GM18519 (cell line): ENCODE measurements around the gene SLC44A2.
"Not testable (repeated sequence)": the region's sequence is repeated elsewhere in the genome, so short reads cannot be mapped to it uniquely, and the experiment has no call there.

ENCODE experiments used
- ATAC-seq: cut with Tn5 transposase; IDR thresholded peaks from one replicate; pipeline ENCODE4 v1.9.1; 2021; ENCODE audit warnings: mild to moderate bottlenecking, moderate library complexity; ENCODE audit not compliant: unreplicated experiment, low FRiP score

Gene SLC44A2

DNA sequence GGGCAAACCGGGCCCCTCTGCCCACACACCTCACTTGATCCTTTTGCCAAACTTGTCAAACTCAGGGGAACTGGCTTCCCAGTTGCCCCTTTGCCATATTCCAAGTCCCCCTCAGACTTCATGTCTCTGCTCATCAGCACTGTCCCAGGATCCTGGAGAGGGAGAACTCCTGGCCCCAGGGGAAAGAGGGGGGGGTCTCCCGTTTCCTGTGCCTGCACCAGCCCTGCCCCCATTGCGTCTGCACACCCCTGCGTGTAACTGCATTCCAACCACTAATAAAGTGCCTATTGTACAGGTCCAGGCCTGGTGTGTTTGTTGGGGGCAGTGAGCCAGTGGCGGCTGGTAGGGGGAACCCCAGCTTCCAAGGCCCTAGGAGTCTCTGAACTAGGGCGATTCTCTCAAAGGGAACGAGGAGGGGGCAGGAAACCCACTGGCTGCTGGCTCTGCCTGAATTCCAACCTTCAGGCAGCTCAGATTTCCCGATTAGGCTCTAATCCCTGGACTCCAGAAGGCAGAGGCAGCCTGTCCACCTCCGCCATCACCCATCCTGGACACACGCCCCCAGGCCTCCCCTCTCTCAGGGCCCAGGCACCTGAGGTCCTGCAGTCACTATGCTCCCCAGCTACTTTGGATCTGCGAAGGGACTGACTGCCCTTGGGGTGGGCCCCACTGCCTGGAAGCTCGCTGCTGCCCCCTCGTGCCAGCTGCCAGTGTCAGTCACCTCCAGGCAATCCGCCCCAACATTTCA, 19.1 kb downstream of the SLC44A2 start:
- ATAC-seq: no peak

- no peak for ATAC-seq
These were observed 21.3 kb downstream of the SLC44A2 start for GRCh38 chr19:10646456-10647159.

- ATAC-seq: no peak
These were observed 23.0 kb downstream of the SLC44A2 start for GRCh38 chr19:10648360-10648759.

- ATAC-seq: no peak
These were observed 26.5 kb downstream of the SLC44A2 start for GRCh38 chr19:10651851-10652250.

GRCh38 chr19:10653482-10653731, 28.1 kb downstream of the SLC44A2 start:
- peak; percentile 0 for ATAC-seq

DNA sequence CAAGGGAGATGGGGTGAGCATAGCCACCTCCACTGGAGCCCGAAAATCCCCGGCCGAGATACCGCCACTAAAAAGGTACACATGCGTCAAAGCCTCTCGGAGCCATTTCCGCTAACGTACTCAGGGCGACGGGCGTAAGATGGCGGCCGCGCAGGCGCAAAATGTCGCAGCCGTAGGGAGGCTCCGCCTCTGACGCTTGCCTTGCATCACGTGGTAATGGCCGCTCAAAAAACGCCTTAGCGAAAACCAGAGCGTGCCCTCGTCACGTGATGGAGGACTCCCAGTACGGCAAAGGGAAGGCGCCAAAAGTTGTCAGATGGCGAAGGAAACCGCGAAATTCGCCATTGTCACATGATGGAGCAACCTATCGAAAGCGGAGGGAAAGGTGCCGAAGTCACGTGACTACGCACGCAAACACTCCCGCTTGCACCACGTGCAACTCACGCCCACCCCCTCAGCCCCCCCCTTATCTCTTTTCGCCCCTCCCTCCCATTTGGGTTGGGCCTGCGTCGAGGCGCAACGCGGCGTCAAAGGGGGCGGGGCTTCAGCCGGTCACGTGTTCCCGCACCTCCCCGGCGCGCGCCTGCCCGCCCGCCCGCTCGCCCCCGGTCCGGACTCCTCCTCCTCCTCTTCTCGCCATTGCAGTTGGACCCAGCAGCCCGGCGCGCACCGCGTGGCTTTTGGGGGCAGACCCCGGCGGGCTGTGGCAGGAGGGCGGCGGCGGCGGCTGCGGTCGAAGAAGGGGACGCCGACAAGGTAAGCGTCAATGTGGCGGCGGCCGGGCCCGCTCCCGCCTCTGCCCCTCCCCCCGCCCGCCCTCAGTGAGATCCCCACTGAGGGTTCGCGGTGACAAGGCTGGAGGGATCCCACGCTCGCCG, 28.6 kb downstream of the SLC44A2 start, which contains the start of gene ILF3:
TSS of gene ILF3 (plus strand) at position 615 of the 878 bp plus-strand sequence. CDS start 16,260 bp downstream, outside the sequence.
- peak; percentile 64 for ATAC-seq

DNA sequence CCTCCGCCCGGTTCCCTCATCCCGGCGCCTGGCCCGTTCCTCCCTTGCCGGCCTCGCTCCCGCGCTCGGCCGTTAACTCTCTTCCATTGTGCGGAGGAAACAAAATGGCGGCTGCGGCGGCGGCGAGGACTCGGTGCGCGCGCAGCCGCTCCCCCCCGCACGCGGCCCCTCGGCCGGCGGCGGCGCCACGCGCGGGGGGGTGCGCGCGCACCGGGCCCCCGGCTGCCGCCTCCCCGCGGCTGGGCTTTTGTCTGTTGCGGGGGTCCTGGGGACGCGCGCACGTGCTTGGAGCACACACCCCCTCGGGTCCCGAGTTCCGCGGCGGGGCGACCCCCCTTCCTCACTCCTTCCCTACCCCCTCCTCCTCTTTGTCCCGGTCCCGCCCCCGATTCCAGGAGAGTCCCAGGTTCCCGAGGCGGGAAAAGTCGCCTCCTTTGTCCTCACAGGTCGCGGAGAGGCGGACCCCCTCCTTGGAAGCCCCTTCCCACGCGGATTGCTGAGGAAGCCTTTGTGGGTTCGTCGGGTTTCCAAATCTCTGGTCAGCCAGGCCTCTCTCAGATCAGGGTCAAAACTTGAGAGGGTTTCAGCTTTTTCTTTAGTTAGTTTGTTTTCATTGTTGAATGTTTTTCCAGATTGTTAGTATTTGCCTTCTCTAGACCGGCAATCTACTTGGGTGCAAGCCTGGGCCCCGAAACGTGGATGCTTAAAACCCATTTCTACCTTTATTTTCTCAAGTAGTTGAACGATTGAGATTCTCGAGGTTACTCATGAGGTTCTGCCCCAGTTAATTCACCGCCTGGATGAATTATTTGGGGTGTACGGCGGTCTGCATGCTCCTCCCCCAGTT, 29.5 kb downstream of the SLC44A2 start:
- ATAC-seq: peak; percentile 11

DNA sequence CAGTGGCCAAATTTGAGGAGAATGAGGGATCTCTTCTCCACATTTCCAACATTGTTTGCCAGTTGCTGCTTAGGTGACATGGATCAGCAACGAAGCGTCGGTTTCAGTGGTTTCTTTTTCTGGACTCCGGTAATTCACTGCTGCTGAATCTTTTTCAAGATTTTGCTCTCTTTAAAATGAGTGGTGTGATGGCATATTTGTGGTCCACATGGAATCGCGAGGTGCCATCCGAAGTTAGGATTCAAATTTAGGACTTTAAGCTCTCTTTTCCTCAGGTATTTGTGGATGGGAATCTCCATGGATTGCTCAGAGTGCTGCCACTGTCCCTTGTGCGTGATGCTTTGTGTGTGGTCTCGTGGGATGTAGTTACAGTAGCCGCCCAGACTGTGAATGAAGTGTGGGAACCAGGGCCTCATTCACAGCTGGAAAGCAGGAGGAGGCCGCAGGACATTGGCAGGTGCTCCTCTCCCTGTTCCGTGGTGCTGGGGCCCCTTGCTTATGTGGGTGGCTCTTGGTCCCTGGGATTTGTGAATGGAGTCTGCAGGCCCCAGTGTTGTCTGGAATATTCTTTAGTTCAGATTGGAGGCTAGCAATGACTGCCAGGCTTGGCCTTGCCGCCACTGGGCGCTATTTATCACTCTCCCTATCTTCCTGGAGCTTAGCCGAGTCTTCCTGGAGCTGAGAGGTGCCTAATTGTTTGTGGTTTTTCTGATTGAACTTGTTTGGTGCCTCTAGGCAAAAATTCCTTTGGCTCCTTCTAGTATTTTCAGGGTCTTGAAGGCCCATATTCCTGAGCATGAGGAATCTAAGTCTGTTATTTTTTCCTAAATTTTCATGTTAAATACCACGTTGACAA, 30.3 kb downstream of the SLC44A2 start:
- ATAC-seq: no peak

DNA sequence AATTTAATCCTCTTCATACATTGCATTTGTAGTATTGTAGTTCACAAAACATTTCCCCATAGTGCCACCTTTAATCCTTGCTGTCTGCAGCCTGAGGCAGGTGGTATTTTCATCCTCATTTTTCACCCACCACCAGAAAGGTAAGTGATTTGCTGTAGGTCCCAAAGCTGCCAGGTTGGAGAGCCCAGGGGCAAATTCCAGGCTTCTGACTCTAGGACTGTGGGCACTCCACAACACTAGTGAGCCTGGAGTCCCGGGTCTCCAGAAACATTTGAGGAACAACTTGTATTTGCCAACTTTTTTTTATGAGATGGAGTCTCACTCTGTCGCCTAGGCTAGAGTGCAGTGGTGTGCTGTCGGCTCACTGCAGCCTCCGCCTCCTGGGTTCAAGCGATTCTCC, 35.0 kb downstream of the SLC44A2 start:
- no peak for ATAC-seq

GRCh38 chr19:10661946-10662345, 36.6 kb downstream of the SLC44A2 start:
- no peak for ATAC-seq

GRCh38 chr19:10662384-10663251, 37.3 kb downstream of the SLC44A2 start:
- no peak for ATAC-seq

DNA sequence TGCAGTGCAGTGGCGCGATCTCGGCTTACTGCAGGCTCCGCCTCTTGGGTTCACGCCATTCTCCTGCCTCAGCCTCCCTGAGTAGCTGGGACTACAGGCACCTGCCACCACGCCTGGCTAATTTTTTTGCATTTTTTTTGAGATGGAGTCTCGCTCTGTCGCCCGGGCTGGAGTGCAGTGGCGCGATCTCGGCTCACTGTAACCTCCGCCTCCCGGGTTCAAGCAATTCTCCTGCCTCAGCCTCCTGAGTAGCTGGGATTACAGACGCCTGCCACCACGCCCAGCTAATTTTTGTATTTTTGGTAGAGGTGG, 37.9 kb downstream of the SLC44A2 start:
- not testable (repeated sequence) for ATAC-seq

DNA sequence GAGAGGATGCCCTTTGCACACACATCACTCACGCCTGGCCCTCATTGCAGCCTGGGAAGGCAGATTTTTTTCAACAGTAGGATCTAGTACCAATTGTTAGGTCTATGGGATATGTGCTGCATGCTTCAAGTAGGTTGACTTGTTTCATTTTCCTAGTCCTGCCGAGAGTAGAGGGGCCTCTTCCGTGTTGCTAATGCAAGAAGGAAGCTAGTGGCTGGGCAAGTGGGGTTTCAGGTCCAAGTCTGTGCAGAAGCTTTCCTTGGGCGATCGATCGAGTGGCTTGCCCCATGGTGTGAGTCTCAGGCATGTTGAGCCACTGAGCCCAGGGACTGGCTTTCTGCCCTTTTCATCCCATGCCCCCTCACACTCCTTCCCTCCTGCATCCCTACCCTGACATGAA, 42.5 kb downstream of the SLC44A2 start:
- no peak for ATAC-seq

DNA sequence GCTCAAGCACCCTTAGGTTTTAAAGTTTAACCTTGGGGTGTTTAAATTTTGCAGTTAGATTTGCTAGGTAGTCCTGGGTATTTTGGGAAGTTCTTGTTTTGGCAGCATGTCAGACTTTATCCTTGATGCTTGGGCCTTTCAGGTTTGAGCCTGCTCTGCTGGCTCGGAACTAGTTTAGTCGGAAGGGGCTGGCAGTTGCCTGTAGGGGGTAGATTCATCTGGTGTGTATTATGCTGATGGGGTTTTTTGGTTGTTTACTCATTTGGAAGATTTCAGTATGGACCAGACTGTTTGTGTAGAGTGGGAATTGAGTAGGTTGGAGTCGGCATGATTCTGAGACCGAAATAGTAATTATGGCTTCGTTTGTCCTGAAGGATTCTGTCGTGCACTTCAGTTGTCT, 43.9 kb downstream of the SLC44A2 start:
- no peak for ATAC-seq

DNA sequence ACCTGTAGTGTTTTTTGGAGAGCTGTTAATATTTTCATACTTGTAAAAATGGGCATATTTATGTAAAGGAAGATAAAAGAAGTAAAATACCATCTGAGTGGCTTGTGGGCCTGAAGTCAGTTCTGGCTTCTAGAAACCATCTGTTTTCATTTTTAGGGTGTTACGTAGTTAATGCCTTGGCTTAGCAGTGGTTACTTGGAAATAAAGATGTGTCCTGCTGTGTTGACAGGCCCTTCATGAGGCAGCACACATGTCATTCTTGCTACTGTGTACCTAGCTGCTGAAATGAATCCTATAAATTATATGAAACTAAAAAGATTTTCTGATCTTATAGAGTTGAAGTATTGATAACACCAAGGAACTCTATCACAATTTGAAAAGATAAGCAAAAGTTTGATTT, 44.8 kb downstream of the SLC44A2 start:
- no peak for ATAC-seq

GRCh38 chr19:10670876-10671804, 45.8 kb downstream of the SLC44A2 start:
- ATAC-seq: no peak

- ATAC-seq: not testable (repeated sequence)
These were observed 46.6 kb downstream of the SLC44A2 start for GRCh38 chr19:10671922-10672321.

- not testable (repeated sequence) for ATAC-seq
These were observed 49.9 kb downstream of the SLC44A2 start for GRCh38 chr19:10675214-10675613.
